Stimulated activated naive CD8-positive, alpha-beta T cell treated with anti-CD3 and anti-CD28 coated beads, Interleukin-15, Interleukin-2, amounts not matched to agents 100 U/mL and 50 U/mL, for 24 hours (primary cell): Measurements from ENCODE around the gene UBE2J2.

ENCODE experiments used
- ATAC-seq: fragments of 150-1000 bp; cut with Tn5 transposase; one replicate; pipeline ENCODE4 v1.10.0; 2021
- DNase-seq: peaks from one replicate; pipeline ENCODE4 v3.0.0; 2021

UBE2J2 gene

DNA sequence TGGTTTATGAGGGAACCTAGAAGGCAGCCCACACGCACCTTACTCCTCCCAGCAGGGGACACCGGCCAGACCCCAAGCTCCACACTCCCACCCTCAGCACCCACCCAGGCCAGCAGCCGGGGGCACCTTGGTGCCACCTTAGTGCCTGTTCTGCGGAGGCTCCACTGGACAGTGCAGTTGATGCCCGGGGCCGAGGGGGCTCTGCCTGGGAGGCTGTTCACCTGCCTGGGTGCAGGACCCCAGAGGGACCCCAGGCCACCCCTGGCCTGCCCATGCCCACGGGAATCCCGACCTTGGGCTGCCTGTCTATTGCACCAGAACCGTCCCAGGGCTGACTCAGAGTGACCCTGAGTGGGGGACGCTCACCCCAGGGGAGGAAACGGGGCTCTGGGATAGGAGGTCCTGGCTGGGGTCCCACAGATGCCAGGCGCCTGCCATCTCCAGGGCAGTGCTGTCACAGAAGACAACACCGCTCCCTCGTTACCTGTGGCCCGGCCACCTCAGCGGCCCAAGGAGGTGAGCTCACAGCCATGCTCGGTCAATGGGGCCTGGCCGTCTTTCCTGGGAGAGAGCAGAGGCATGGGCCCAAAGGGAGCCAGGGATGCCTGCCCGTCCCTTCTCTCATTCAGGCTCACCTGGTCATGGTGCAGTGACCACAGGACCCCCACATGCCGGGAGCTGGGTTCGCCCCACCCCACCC, 7.3 kb upstream of the UBE2J2 start:
- no peak for DNase-seq
- ATAC-seq: peak; percentile 8

DNA sequence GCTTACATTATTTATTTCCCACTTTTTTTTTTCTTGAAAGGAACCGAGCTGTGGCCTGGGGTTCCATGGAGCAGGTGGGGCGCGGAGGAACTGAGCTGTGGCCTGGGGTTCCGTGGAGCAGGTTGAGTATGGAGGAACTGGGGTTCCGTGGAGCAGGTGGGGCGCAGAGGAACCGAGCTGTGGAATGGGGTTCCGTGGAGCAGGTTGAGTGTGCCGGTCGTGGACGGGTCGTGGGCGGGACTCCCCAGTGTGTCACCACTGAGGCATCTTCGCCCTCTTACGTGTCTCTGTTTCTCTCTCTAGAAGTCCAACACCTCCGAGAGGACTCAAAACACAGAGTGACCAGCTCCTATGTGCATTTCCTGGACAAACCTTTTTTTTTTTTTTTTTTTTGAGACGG, 5.4 kb upstream of the UBE2J2 start:
- DNase-seq (no peak), ATAC-seq (no peak)

GRCh38 chr1:1278620-1279019, 5.0 kb upstream of the UBE2J2 start:
- DNase-seq (no peak), ATAC-seq (no peak)

DNA sequence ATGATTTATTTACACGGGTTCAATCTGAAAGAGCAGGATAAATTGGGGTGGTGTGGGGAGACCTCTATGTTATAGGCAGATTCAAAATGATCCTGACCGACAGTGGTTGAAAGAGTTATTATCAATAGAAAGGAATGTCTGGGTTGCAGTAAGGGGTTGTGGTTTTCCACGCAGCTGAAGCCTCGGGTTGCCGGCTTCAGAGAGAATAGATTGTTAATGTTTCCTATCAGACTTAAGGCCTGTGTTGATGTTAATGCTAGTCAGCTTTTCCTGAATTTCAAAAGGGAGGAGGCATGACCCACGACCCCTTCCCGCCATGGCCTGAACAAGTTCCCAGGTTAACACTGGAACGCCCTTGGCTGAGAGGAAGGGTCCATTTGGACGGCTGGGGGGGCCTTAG, 2.2 kb upstream of the UBE2J2 start:
- ATAC-seq: no peak
- no peak for DNase-seq

DNA sequence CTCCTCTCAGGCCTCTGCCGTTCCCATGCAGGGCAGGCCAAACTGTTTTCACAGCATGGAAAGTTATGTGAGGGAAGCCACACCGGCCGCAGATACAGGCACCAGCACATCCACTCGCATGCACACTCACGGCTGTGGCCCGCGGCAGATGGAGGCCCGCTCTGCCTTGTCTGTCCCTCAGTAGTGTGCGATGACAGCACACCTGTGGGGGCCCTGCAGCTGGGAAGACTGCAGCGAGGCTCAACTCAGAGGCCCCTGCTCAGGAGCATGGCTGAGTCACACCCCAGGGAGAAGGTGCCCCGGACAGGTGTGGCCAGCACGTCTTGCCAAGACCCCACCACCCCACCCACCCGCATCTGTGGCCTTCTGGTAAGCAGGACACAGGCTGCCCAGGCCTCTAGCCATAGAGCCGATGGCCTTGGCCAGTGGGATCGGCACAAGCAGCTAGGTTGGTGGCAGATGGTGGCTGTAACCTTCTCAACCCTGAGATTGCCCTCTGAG, 1.3 kb upstream of the UBE2J2 start:
- ATAC-seq (no peak), DNase-seq (no peak)

DNA sequence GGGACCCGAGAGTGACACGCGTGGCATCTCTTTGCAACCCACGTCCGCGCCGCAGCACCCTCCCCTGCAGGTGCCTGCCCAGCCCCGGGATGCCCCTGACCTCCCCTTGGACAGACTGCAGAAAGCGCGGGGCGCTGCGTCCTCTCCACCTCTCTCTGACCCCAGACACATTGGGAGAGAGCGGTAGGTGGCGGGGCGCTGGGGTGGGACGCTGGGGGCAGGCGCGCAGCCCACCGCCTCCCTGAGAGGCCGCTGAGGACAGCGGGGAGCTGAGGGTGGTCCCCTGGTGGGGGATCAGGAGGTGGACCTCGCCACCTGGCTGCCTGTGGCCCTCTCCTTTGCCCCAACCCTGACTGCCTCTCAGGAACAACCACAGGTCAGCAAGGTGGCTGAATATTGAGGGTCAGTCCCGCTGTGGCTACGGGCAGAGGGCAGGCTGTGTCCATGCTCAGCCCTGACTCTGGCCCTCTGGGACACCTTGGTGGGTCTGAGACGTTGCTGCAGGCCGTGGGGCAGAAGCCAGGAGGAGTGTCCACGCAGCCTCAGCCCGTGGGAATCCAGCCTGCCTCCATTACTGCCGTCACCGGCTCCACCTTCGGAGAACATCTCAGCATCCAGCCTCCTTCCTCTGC, 761 bp upstream of the UBE2J2 start:
- DNase-seq (no peak), ATAC-seq (no peak)

GRCh38 chr1:1273209-1273511, 494 bp downstream of the UBE2J2 start:
- DNase-seq: no peak
- ATAC-seq: no peak

DNA sequence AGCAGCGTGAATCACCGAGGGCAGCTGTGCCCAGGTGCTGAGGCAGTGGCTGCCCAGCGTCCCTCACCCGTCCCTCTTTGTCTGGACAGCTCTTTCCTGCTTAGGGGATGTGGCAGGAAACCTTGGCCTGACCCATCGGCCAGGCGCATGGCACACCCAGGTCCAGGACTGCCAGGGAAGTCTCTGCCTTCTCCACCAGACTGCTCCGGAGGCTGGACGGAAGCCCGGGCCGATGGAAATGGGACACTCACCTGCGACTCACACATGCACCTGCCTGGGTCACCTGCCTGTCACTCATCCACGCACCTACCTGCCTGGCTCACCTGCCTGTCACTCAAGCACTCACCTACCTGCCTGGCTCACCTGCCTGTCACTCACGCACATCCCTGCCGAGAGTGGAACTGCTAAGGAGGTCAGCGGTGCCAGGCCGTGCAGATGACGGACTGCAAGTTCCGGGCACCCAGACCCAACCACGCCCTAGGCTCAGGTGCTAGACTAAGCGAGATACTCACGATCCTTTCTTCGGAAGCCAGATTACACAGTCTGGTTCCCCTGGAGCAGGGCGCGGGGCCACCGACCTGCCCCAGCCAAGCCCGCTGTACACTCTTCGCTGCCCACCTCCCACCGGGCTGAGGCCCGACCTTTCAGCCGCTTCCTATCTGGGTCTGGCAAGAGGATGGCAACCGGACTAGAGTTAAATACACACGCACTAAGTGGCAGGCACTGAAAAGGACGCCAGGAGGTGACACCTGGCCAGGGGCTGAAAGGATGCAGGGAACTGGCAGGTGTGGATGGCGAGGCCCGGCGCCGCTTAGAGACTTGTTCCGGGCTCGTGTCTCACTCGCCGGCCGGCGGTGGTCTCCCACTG, 1.1 kb downstream of the UBE2J2 start:
- ATAC-seq: no peak
- no peak for DNase-seq

GRCh38 chr1:1270813-1271212, 2.8 kb downstream of the UBE2J2 start:
- DNase-seq (no peak), ATAC-seq (no peak)

DNA sequence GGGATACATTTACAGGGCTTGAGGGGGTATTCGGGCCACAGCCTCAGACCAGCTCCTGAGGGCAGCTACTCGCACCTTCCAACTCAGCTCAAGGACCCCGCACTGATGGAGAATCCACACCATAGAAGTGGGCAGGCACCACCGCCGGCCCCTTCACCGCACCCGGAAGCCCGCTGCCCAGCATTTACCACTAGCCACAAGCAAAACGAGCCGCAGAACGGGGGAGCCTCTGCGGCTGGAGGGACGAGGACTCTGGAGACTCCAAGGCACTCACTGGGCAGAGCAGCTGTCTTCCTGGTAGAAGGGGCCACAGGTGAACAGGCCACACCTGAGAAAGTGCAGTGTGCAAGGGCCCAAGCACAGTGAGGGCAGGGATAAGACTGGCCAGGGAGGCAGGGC, 5.4 kb downstream of the UBE2J2 start:
- ATAC-seq: no peak
- DNase-seq: no peak

DNA sequence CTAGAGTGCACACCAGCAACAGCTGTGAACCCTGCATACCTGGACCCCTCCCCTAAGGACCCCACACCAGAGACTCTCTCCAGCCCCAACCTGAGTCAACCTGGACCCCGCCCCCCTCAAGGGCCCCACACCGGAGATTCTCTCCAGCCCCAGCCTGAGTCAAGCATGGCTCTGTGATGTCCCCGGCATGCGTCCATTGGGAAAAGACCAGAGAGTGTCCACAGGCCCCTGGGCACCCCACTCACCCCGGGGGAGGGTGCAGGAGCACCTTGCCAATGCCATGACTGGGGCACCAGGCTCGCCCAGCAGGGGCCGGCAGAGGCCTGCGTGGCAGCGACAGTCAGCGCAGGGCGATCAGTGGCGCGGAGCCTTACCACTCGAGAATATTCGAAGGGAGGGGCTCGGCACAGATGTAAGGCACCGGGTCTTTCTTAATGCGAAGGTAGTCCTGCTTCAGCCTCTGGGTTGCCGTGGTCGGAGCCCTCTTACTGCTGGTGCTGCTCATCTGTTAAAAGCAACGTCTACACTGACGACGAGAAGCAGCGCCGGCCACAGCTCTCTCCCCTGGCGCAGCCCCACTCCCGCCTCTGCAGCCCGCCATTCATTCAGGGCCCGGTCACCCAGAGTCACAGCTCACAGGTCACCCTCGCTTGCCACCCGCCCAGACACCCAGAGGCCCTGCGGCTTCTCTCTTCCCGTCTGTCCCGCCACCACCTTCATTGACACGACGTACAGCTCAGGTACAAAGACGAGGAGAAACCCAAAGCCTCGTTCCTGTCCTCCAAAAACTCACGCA, 6.0 kb downstream of the UBE2J2 start:
- no peak for DNase-seq

DNA sequence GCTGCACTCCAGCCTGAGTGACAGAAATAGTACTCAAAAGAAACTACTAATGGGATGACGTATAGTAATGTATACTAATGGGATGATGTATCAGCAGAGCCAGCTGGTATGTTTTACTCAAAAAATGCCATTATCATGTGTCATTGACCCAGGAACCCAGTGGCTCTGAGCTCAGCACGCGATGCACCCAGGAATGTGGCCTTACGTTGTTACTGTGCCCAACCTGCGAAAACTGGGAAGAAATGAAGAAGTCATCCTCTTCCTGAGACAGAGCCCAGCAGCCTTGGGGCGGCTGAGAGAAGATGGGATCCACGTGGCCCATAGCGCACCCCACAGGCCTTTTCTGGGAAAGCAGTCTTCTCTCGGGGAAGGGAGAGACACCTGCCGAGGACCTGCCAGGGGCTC, 8.8 kb downstream of the UBE2J2 start:
- ATAC-seq (no peak), DNase-seq (no peak)

More for the DNA sequence above, 6.0 kb downstream of the UBE2J2 start:
- no peak for ATAC-seq

DNA sequence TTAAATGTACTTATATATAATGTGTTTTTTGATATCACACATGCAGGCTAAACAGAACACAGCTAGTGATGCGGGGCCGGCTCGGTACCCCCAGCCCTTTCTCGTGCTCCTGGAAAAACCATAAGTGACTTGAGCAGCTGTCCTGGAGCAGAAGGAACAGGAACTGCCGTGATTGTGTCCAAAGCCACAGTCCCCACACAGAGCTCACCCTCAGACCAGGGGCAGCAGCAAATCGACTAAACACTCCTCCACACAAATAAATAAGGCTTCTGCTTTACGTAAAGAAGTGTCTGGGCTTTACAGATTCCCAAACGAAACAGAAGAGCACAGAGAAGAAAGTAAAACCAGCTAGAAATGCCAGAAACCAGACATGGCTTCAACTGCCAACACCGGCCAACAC, 9.6 kb downstream of the UBE2J2 start:
- ATAC-seq: no peak
- no peak for DNase-seq

DNA sequence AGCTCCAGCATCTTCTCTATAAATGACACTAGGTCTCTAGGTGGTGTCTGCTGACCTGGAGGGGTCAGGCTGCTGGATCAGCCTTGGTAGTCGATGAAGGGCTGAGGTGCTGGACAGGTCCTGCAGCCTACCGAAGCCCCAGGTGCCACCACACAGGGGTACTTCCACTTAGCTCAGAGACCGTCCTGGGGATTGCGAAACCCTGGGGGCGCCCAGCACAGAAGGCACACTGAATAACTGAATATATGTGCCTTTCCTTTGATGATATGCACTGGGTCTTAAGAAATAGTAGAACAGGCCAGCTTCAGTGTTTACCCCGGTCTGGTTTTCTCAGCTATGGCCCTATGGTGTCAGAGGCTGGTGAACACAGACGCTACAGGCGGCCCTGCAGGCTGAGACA, 10.9 kb downstream of the UBE2J2 start:
- no peak for ATAC-seq
- no peak for DNase-seq

DNA sequence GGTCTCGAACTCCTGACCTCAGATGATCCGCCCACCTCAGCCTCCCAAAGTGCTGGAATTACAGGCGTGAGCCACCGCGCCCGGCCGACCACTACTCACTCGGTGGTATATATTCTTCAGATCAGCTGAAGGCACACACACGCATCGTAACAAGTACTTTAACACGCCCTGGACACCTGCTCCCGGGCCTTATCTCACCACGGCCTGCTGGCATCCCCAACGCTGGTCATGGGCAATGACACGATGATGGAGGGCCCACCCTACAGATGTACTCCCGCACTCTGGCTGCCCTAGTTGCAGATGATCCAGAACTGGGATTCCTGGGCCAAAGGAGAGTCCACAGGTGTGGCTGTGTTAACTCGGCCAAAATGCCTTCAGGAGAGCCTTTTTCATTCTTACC, 11.6 kb downstream of the UBE2J2 start:
- DNase-seq: no peak
- no peak for ATAC-seq

GRCh38 chr1:1260843-1261560, 12.7 kb downstream of the UBE2J2 start:
- DNase-seq (no peak), ATAC-seq (no peak)

DNA sequence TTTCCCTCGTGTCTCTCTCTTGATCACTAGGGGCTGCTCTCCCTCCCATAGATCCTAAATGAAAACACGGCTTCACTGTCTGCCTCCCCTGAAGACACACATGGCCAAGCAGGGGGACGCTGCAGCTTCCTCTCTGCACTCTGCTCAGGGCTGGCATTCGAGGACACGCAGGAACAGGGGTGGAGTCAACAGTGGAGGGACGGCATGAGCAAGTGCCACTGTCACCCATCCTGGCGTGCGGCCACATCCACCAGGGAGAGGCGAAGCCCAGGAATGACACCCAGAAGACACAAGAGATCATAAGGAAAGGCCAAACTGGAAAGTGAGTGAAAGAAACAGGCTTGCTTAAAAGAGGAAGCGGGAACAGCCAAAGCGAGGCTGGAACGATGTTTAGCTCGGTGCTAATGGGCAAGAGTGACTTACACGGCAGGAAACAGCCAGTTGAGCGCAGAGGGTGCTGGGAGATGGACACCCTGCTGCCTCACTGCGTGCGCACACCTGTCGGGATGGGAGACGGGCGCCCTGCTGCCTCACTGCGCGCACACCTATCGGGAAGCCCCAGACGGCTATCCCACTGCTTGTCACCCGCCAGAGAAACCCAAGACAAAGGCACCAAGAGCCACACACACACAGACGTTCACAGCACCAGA, 13.6 kb downstream of the UBE2J2 start:
- ATAC-seq: no peak
- no peak for DNase-seq

- ATAC-seq: no peak
- no peak for DNase-seq
These were observed 14.1 kb downstream of the UBE2J2 start for GRCh38 chr1:1259540-1259939.

DNA sequence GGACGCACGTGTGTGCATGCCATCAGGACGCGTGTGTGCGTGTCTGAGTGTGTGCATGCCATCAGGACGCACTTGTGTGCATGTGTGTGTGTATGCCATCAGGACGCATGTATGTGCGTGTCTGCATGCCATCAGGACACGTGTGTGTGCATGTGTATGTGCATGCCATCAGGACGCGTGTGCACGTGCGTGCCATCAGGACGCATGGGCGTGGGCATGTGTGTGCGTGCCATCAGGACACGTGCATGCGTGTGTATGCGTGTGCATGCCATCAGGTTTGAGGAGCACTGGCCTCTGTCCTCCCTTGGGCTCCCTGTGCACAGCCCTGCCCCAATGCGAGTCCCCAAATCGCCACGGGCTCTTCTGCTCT, 14.6 kb downstream of the UBE2J2 start:
- ATAC-seq: no peak
- no peak for DNase-seq

GRCh38 chr1:1256956-1257871, 16.4 kb downstream of the UBE2J2 start:
- no peak for ATAC-seq

More at GRCh38 chr1:1256956-1257871, 16.4 kb downstream of the UBE2J2 start:
- no peak for DNase-seq
